Neural cell (in vitro differentiated cells): Measurements from ENCODE around the gene FAM234A. TPM values are rescaled to one million over a fixed set of nuclear protein-coding genes. Genes with fewer than 3 reads are reported as not detected.

ENCODE experiments used
- H2AFZ ChIP-seq: fragments of 200-600, 300-800 bp; sonication (generic), shearing (Covaris generic); 2 replicates; pipeline ENCODE4 v1.6.0; 2014; ENCODE audit warnings: low read depth, mild to moderate bottlenecking, antibody characterized with exemption, low read length, moderate library complexity
- H3F3A ChIP-seq: fragments of 200-600 bp; shearing (Covaris generic); 2 replicates; pipeline ENCODE4 v1.6.1; 2016; ENCODE audit warnings: mild to moderate bottlenecking, moderate library complexity, mixed read lengths, antibody characterized with exemption, low read length; ENCODE audit not compliant: insufficient read depth, poor library complexity, severe bottlenecking
- H3K27ac ChIP-seq: fragments of 200-600, 300-800 bp; sonication (generic), shearing (Covaris generic); 2 replicates; pipeline ENCODE4 v1.5.1; 2014; ENCODE audit warnings: mild to moderate bottlenecking, low read length, moderate library complexity
- H3K27me3 ChIP-seq: fragments of 300-800, 200-600 bp; sonication (generic), shearing (Covaris generic); 2 replicates; pipeline ENCODE4 v1.6.0; 2014; ENCODE audit warnings: mild to moderate bottlenecking, low read depth, low read length, moderate library complexity; ENCODE audit not compliant: insufficient read depth
- H3K36me3 ChIP-seq: fragments of 300-800, 200-600 bp; sonication (generic), shearing (Covaris generic); 2 replicates; pipeline ENCODE4 v1.5.1; 2014; ENCODE audit warnings: mild to moderate bottlenecking, antibody characterized with exemption, low read length, moderate library complexity; ENCODE audit not compliant: insufficient read depth
- H3K4me2 ChIP-seq: fragments of 300-800, 200-600 bp; sonication (generic), shearing (Covaris generic); 2 replicates; pipeline ENCODE4 v1.6.0; 2014; ENCODE audit warnings: mild to moderate bottlenecking, low read length
- H3K4me3 ChIP-seq: fragments of 300-800, 200-600 bp; sonication (generic), shearing (Covaris generic); 2 replicates; pipeline ENCODE4 v1.5.1; 2014; ENCODE audit warnings: mild to moderate bottlenecking, low read length, moderate library complexity
- H3K79me2 ChIP-seq: fragments of 200-600 bp; shearing (Covaris generic); replicated peaks from 2 replicates; pipeline ENCODE4 v1.6.0; 2014; ENCODE audit warnings: mild to moderate bottlenecking, low read length, moderate library complexity; ENCODE audit not compliant: insufficient read depth
- H3K9ac ChIP-seq: fragments of 300-800, 200-600 bp; sonication (generic), shearing (Covaris generic); 2 replicates; pipeline ENCODE4 v1.6.1; 2016; ENCODE audit warnings: mild to moderate bottlenecking, low read length, mixed read lengths
- H3K9me2 ChIP-seq: fragments of 200-600 bp; shearing (Covaris generic); 2 replicates; pipeline ENCODE4 v1.6.1; 2016; ENCODE audit warnings: mild to moderate bottlenecking, low read length, mixed read lengths; ENCODE audit not compliant: insufficient read depth
- H3K9me3 ChIP-seq: fragments of 200-600, 300-800 bp; sonication (generic), shearing (Covaris generic); 2 replicates; pipeline ENCODE4 v1.6.1; 2016; ENCODE audit warnings: mild to moderate bottlenecking, mixed run types, low read length, moderate library complexity, mixed read lengths
- H4K20me1 ChIP-seq: fragments of 200-600 bp; shearing (Covaris generic); 2 replicates; pipeline ENCODE4 v1.6.1; 2016; ENCODE audit warnings: mild to moderate bottlenecking, mixed run types; ENCODE audit not compliant: insufficient read depth
- CTCF ChIP-seq: fragments of 450-650 bp; IDR thresholded peaks from 2 replicates; pipeline ENCODE4 v1.5.1; 2014; ENCODE audit warnings: antibody characterized with exemption, mild to moderate bottlenecking, moderate library complexity; ENCODE audit not compliant: poor library complexity, severe bottlenecking
- EP300 ChIP-seq: fragments of 450-650 bp; conservative IDR thresholded peaks from 2 replicates; pipeline ENCODE4 v1.6.1; 2014; ENCODE audit warnings: antibody characterized with exemption, mild to moderate bottlenecking, moderate library complexity; ENCODE audit not compliant: poor library complexity, severe bottlenecking
- EZH2 ChIP-seq: fragments of 200-600, 300-800 bp; shearing (Covaris generic), sonication (generic); IDR thresholded peaks from 2 replicates; pipeline ENCODE4 v1.6.1; 2014; ENCODE audit warnings: antibody characterized with exemption, low read length, borderline replicate concordance, mild to moderate bottlenecking; ENCODE audit not compliant: insufficient read depth, poor library complexity, severe bottlenecking
- MXI1 ChIP-seq: fragments of 450-650 bp; conservative IDR thresholded peaks from 2 replicates; pipeline ENCODE4 v1.6.1; 2014; ENCODE audit warnings: antibody characterized with exemption, mild to moderate bottlenecking; ENCODE audit not compliant: poor library complexity, severe bottlenecking
- POLR2AphosphoS5 ChIP-seq: IDR thresholded peaks from 2 replicates; pipeline ENCODE4 v1.6.1; 2012
- RAD21 ChIP-seq: fragments of 450-650 bp; conservative IDR thresholded peaks from 2 replicates; pipeline ENCODE4 v1.6.1; 2014; ENCODE audit warnings: antibody characterized with exemption, mild to moderate bottlenecking, moderate library complexity
- SMC3 ChIP-seq: fragments of 450-650 bp; conservative IDR thresholded peaks from 2 replicates; pipeline ENCODE4 v1.6.1; 2014; ENCODE audit warnings: antibody characterized with exemption, mild to moderate bottlenecking, moderate library complexity; ENCODE audit not compliant: poor library complexity
- TAF1 ChIP-seq: IDR thresholded peaks from 2 replicates; pipeline ENCODE4 v1.6.1; 2012; ENCODE audit warnings: low read depth
- polyA plus RNA-seq: library from polyadenylated mRNA; depleted of rRNA; stranded (reverse); fragments of >200 nt; gene quantifications from 2 replicates; pipeline ENCODE4 v1.2.3, GENCODE V29; 2014
- TF ChIP-seq, protein P1 (sequence below): IDR thresholded peaks from 2 replicates; pipeline ENCODE4 v1.6.1; 2012; ENCODE audit warnings: borderline replicate concordance

The FAM234A gene
- polyA plus RNA-seq, 1 donor from 2014 or later, result 29.9 TPM

DNA sequence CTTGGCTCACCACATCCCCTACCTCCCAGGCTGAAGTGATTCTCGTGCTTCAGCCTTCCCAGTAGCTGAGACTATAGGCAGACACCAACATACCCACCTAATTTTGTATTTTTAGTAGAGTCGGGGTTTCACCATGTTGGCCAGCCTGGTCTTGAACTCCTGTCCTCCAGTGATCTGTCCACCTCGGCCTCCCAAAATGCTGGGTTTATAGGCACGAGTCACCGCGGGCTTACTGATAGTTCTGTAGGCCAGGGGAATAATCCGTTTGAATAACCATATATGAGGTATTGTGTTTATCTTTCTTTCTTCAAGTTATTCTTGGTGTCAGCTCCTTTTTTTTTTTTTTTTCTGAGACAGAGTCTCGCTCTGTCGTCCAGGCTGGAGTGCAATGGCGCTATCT, 7.7 kb downstream of the FAM234A start:
- H3K27ac ChIP-seq, result no peak overlapping the region
- H3K36me3 ChIP-seq, result no peaks in the 10 kb centered on the region
- no peaks in the 10 kb centered on the region for H3K27me3 ChIP-seq
- H3K79me2 ChIP-seq, result peaks cover 24% of the 10 kb centered on the region
- no peaks in the 10 kb centered on the region for H3F3A ChIP-seq
- no peak overlapping the region for H3K9ac ChIP-seq
- H2AFZ ChIP-seq, result no peak overlapping the region
- H3K9me2 ChIP-seq, result no peaks in the 10 kb centered on the region
- H3K4me2 ChIP-seq, result no peak overlapping the region
- H3K4me3 ChIP-seq, result no peak overlapping the region
- no peaks in the 10 kb centered on the region for H3K9me3 ChIP-seq
- H4K20me1 ChIP-seq, result no peaks in the 10 kb centered on the region
- TF ChIP-seq EP300 (no peak), POLR2AphosphoS5 (no peak), RAD21 (no peak), EZH2 (no peak), MXI1 (no peak), CTCF (no peak), TAF1 (no peak), SMC3 (no peak)
- TF ChIP-seq, protein P1, sequence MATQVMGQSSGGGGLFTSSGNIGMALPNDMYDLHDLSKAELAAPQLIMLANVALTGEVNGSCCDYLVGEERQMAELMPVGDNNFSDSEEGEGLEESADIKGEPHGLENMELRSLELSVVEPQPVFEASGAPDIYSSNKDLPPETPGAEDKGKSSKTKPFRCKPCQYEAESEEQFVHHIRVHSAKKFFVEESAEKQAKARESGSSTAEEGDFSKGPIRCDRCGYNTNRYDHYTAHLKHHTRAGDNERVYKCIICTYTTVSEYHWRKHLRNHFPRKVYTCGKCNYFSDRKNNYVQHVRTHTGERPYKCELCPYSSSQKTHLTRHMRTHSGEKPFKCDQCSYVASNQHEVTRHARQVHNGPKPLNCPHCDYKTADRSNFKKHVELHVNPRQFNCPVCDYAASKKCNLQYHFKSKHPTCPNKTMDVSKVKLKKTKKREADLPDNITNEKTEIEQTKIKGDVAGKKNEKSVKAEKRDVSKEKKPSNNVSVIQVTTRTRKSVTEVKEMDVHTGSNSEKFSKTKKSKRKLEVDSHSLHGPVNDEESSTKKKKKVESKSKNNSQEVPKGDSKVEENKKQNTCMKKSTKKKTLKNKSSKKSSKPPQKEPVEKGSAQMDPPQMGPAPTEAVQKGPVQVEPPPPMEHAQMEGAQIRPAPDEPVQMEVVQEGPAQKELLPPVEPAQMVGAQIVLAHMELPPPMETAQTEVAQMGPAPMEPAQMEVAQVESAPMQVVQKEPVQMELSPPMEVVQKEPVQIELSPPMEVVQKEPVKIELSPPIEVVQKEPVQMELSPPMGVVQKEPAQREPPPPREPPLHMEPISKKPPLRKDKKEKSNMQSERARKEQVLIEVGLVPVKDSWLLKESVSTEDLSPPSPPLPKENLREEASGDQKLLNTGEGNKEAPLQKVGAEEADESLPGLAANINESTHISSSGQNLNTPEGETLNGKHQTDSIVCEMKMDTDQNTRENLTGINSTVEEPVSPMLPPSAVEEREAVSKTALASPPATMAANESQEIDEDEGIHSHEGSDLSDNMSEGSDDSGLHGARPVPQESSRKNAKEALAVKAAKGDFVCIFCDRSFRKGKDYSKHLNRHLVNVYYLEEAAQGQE, result no peak

DNA sequence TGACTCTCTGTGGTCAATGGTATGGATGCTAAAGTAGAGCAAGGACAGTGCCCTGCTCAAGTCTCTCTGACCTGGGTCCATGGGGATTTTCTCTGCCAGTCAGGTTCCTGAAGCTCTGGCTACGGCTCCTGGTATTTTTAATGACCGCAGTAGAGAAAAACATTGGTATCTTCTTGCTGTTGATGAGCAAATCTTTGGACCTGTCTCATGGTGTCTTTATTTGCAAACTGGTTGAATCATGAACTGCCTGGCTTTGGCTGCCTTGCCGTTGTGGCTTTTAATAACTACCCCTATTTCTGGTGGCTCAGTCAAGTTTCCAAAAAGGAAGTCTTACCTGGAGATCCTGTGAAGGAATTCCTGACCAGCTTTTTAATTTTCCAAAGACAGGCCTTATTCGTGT, 8.7 kb downstream of the FAM234A start:
- no peaks in the 10 kb centered on the region for H3F3A ChIP-seq
- H4K20me1 ChIP-seq, result no peaks in the 10 kb centered on the region
- H3K79me2 ChIP-seq, result peaks cover 17% of the 10 kb centered on the region
- no peak overlapping the region for H3K27ac ChIP-seq
- no peaks in the 10 kb centered on the region for H3K9me2 ChIP-seq
- no peaks in the 10 kb centered on the region for H3K9me3 ChIP-seq
- H3K4me3 ChIP-seq, result no peak overlapping the region
- no peak overlapping the region for H3K9ac ChIP-seq
- H3K4me2 ChIP-seq, result no peak overlapping the region
- H2AFZ ChIP-seq, result no peak overlapping the region
- TF ChIP-seq, protein P1, result no peak
- no peak for TF ChIP-seq TAF1
- TF ChIP-seq CTCF, result no peak
- TF ChIP-seq EP300, result no peak
- no peak for TF ChIP-seq EZH2
- no peak for TF ChIP-seq POLR2AphosphoS5
- TF ChIP-seq MXI1, result no peak
- TF ChIP-seq RAD21, result no peak
- TF ChIP-seq SMC3, result no peak
- H3K36me3 ChIP-seq, result no peaks in the 10 kb centered on the region
- no peaks in the 10 kb centered on the region for H3K27me3 ChIP-seq
